ENCODE measurements around the gene UBP1. TPM values are rescaled to one million over a fixed set of nuclear protein-coding genes. Genes with fewer than 3 reads are reported as not detected.
A peak's percentile ranks its signal among the peaks of the same experiment; 100 is the strongest.

UBP1 gene
- total RNA-seq, 1 experiment from 2014 or later = 69.5 TPM

DNA sequence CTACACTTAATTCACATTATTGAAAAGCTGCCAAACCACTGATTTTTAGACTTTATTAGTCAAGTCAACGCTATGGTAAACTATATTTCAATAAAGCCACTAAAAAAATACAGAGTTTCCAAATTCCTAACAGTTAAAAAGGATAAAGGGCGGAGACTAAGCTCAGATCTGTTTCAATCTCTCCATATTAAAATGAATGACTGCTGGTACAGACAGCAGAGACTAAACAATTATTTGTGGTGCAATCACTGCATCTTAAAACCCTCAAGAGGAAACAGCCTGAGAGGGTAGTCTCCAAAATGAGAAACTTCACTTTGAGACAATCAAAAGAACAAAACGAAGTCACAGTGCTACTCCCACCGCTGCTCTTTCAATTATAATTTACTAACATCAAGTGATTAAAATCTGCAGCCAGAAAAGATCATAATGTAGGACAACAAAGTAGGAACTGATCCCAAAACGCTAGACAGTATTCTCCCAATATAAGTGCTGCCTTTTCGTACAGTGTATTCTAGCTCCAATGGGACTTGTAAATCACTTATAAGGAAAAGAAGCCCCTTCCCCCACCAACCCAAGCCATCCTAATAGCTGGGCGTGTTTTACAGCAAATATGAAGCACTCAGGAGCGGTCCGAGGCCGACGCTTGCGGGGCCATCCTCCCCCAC is 1.2 kb downstream of the UBP1 start:
- RAD21 ChIA-PET (ENCODE audit: low non-redundant PET in 1 of 2, low total read pairs in 2 of 2, uncharacterized antibody in 2 of 2, unreplicated experiment in 2 of 2) = no interaction called here

More for the DNA sequence above, 1.2 kb downstream of the UBP1 start:
- BruUV-seq (replicated peaks) = TSS peak; percentile 40
- no peaks in the 10 kb centered on the region for H3K36me3 ChIP-seq (ENCODE audit: control insufficient read depth in 1 of 2, insufficient read depth in 2 of 2, low read length in 2 of 2)
- TF ChIP-seq, protein P1, sequence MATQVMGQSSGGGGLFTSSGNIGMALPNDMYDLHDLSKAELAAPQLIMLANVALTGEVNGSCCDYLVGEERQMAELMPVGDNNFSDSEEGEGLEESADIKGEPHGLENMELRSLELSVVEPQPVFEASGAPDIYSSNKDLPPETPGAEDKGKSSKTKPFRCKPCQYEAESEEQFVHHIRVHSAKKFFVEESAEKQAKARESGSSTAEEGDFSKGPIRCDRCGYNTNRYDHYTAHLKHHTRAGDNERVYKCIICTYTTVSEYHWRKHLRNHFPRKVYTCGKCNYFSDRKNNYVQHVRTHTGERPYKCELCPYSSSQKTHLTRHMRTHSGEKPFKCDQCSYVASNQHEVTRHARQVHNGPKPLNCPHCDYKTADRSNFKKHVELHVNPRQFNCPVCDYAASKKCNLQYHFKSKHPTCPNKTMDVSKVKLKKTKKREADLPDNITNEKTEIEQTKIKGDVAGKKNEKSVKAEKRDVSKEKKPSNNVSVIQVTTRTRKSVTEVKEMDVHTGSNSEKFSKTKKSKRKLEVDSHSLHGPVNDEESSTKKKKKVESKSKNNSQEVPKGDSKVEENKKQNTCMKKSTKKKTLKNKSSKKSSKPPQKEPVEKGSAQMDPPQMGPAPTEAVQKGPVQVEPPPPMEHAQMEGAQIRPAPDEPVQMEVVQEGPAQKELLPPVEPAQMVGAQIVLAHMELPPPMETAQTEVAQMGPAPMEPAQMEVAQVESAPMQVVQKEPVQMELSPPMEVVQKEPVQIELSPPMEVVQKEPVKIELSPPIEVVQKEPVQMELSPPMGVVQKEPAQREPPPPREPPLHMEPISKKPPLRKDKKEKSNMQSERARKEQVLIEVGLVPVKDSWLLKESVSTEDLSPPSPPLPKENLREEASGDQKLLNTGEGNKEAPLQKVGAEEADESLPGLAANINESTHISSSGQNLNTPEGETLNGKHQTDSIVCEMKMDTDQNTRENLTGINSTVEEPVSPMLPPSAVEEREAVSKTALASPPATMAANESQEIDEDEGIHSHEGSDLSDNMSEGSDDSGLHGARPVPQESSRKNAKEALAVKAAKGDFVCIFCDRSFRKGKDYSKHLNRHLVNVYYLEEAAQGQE (IDR thresholded peaks at IDR 0.05; ENCODE audit: low read depth) = no peak
- TF ChIP-seq FOSL1 (IDR thresholded peaks at IDR 0.05; ENCODE audit: low read depth) = no peak
- no peaks in the 10 kb centered on the region for H3K9me3 ChIP-seq (ENCODE audit: control insufficient read depth in 1 of 2, insufficient read depth in 1 of 2, low read depth in 1 of 2, low read length in 2 of 2)
- POLR2A ChIA-PET = interaction anchor here (1.2 to 1.4 kb wide), 2 partner anchors 10 to 360 kb away, joined by 3 to 4 read pairs; partner anchors contain the start of gene PDCD6IP
- peaks cover 21 to 28% of the 10 kb centered on the region in 2 experiments for H3K4me1 ChIP-seq (ENCODE audit: control insufficient read depth in 1 of 2, insufficient read depth in 2 of 2, low read length in 2 of 2)
- peak overlapping the region; percentile 89 to 91 for H3K4me3 ChIP-seq (replicated peaks in 1 of 2; ENCODE audit: low read depth in 1 of 2, low read length in 2 of 2)
- no peaks in the 10 kb centered on the region for H3K9me2 ChIP-seq (ENCODE audit: insufficient read depth)
- H4K20me1 ChIP-seq (ENCODE audit: insufficient read depth) = peaks cover 19% of the 10 kb centered on the region
- peak overlapping the region; percentile 95 for H3K9ac ChIP-seq (ENCODE audit: low read length)
- H3K79me2 ChIP-seq (ENCODE audit: insufficient read depth, low read length) = peaks cover 58% of the 10 kb centered on the region
- no peak for ATAC-seq
- H3K27me3 ChIP-seq (ENCODE audit: insufficient read depth, low read length) = no peaks in the 10 kb centered on the region
- no peak overlapping the region for H2AFZ ChIP-seq (ENCODE audit: low read depth, low read length, poor library complexity, severe bottlenecking)
- intact Hi-C loops (cut with micrococcal nuclease) = no loop called here
- peak overlapping the region; percentile 88 for H3K4me2 ChIP-seq (ENCODE audit: low read length)
- H3K27ac ChIP-seq (ENCODE audit: low read depth, low read length) = peak overlapping the region; percentile 92
- no peak for DNase-seq (ENCODE audit: low read depth, low spot score)
- CTCF ChIA-PET = interaction anchor here (0.7 kb wide), 1 partner anchor 365 kb away, joined by 3 read pairs; no protein-coding TSS in a partner anchor
